Thoracic aorta (tissue), 2 donors: ENCODE results near the gene S100A5. TPM values are rescaled to one million over a fixed set of nuclear protein-coding genes. Genes with fewer than 3 reads are reported as not detected.

Source experiments
- ATAC-seq: fragments of 150-250 bp; one replicate; pipeline ENCODE4 v1.8.0; 2017; ENCODE audit warnings: low read depth; ENCODE audit not compliant: insufficient number of reproducible peaks, low FRiP score
- DNase-seq: peaks from one replicate; pipeline ENCODE4 v3.0.0-alpha.2; 2020; ENCODE audit warnings: low spot score
- H3K27ac ChIP-seq, 2 donors: fragments of 200-600 bp; sonication (generic); 1 replicate in 1 of 2; 2 replicates in 1 of 2; pipeline ENCODE4 v1.5.1; 2016; ENCODE audit warnings: mild to moderate bottlenecking in 2 of 2, moderate library complexity in 2 of 2
- H3K27me3 ChIP-seq: fragments of 200-600 bp; sonication (generic); replicated peaks from 2 replicates; pipeline ENCODE4 v1.6.0; 2016; ENCODE audit warnings: mild to moderate bottlenecking; ENCODE audit not compliant: insufficient read depth
- H3K36me3 ChIP-seq: fragments of 200-600 bp; sonication (generic); one replicate; pipeline ENCODE4 v1.5.1; 2016
- H3K4me1 ChIP-seq, 2 donors: fragments of 200-600 bp; sonication (generic); 1 replicate in 1 of 2; 2 replicates in 1 of 2; pipeline versions ENCODE4 v1.5.1 to v1.6.0; 2016; ENCODE audit warnings: low read depth in 2 of 2, mild to moderate bottlenecking in 1 of 2; ENCODE audit not compliant: control insufficient read depth in 1 of 2
- H3K4me3 ChIP-seq: fragments of 200-600 bp; sonication (generic); 2 replicates; pipeline ENCODE4 v1.5.1; 2016; ENCODE audit warnings: mild to moderate bottlenecking
- H3K9me3 ChIP-seq: fragments of 200-600 bp; sonication (generic); 2 replicates; pipeline ENCODE4 v1.5.1; 2016
- CTCF ChIP-seq: fragments of 200-600 bp; sonication (generic); IDR thresholded peaks from one replicate; pipeline ENCODE4 v1.5.1; 2019; ENCODE audit warnings: antibody characterized with exemption
- total RNA-seq, 2 donors: library from RNA; depleted of rRNA; stranded (reverse); fragments of >200 nt; gene quantifications; one replicate each; pipeline versions ENCODE4 v1.1.0 to v1.2.3, GENCODE V29; 2016

The S100A5 gene
- total RNA-seq, 2 donors from 2014 or later = not detected

DNA sequence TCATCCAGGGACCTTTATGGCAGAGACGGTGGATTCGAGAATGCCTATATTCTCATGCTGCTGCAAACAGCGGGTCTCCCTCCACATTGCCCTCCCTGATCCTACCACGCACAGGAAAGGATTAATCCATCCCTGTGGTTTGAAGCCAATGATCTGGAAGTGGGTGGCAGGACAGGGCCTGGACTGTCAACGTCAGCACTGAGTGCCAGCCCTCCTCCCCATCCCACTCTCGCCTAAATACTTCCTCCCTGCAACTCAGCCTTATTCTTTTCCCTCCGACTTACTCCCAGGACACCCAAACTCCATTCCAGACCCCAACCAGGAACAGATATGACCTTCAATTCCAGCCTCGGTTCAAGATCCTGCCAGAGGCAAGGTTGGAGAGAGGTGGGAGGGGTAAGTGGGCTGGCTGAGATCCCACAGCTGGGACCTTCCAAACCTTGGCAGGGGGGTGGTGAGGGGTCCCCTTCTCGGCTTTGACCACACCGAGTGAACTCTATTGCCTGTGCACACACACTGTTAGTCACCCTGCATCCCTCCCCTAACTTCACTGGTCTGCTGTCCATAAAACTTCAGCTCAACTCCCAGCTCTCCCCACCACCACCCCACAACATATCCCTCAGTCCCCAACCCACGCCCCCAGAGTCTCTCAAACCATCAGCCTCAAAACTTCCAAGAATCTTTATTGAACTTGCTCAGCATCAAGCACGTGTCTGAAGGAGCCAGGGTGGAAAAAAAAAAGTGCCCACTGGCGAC is 2.4 kb upstream of the S100A5 start:
- Histone ChIP-seq H3K4me3 (peak overlapping the region; percentile 85), H3K27ac (peak overlapping the region; percentile 80 to 96), H3K4me1 (peaks cover 46 to 68% of the 10 kb centered on the region in 2 donors), H3K36me3 (no peaks in the 10 kb centered on the region), H3K27me3 (no peaks in the 10 kb centered on the region), H3K9me3 (no peaks in the 10 kb centered on the region)
- ATAC-seq (no peak), DNase-seq (no peak)
- TF ChIP-seq CTCF = no peak

GRCh38 chr1:153541641-153542590 is 1.2 kb upstream of the S100A5 start:
- H3K4me3 ChIP-seq = no peak overlapping the region
- ATAC-seq (no peak), DNase-seq (no peak)
- peak overlapping the region; percentile 80 to 96 for H3K27ac ChIP-seq
- no peaks in the 10 kb centered on the region for H3K9me3 ChIP-seq
- H3K27me3 ChIP-seq = no peaks in the 10 kb centered on the region
- peaks cover 39 to 56% of the 10 kb centered on the region in 2 donors for H3K4me1 ChIP-seq
- TF ChIP-seq CTCF = no peak
- H3K36me3 ChIP-seq = no peaks in the 10 kb centered on the region

DNA sequence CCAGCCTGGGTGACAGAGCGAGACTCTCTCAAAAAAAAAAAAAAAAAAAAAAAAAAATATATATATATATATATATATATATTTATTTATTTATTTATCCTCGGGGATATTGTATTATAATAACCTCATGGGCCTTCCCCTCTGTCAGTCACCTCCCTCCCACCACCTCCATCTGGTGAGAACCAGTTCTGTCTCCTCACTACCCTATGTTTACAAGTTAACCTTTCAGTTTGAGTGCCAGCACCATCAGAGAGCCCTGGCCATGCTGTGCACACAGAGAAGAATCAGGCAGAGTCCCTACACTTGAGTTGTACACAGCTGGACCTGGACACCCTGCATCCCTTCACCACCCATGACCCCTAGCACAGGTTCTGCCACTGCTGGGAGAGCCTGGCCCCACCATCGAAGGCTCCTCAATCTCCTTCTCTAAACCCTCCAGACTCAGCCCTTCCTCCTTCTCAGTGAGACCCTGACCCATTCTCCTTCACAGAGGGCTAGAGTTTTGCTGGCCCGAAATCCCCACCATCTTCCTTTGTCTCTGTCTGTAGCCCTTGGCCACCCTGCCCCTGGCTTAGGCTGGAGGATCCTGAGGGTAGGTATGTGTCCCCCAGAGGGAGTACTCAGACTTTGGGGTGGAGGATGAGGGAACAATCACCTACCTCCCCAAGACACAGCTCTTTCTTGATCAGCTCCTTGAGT is 1.2 kb downstream of the S100A5 start:
- ATAC-seq = no peak
- no peaks in the 10 kb centered on the region for H3K27me3 ChIP-seq
- H3K4me1 ChIP-seq = peaks cover 22 to 49% of the 10 kb centered on the region in 2 donors
- H3K36me3 ChIP-seq = no peaks in the 10 kb centered on the region
- DNase-seq = no peak
- no peak for TF ChIP-seq CTCF
- H3K27ac ChIP-seq = no peak overlapping the region
- H3K9me3 ChIP-seq = no peaks in the 10 kb centered on the region
- H3K4me3 ChIP-seq = no peak overlapping the region

- Histone ChIP-seq H3K4me3 (no peak overlapping the region), H3K9me3 (no peaks in the 10 kb centered on the region), H3K27ac (no peak overlapping the region), H3K4me1 (peaks cover 11 to 48% of the 10 kb centered on the region in 2 donors), H3K27me3 (no peaks in the 10 kb centered on the region), H3K36me3 (no peaks in the 10 kb centered on the region)
- ATAC-seq (no peak), DNase-seq (no peak)
- TF ChIP-seq CTCF = no peak
Measured at GRCh38 chr1:153538315-153538821, 2.4 kb downstream of the S100A5 start.
